Ishikawa (cell line): ENCODE measurements around the gene PTGFRN.

Source experiments
- CEBPB ChIP-seq: IDR thresholded peaks from 2 replicates; pipeline ENCODE4 v1.6.1; 2012
- CREB1 ChIP-seq: IDR thresholded peaks from 2 replicates; pipeline ENCODE4 v1.6.1; 2012; ENCODE audit warnings: low read depth
- EGR1 ChIP-seq: IDR thresholded peaks from 2 replicates; pipeline ENCODE4 v1.6.1; 2012
- EP300 ChIP-seq: IDR thresholded peaks from 2 replicates; pipeline ENCODE4 v1.6.1; 2012; ENCODE audit warnings: borderline replicate concordance
- FOXM1 ChIP-seq: IDR thresholded peaks from 2 replicates; pipeline ENCODE4 v1.6.1; 2012; ENCODE audit warnings: low read depth, borderline replicate concordance
- MAX ChIP-seq: IDR thresholded peaks from 2 replicates; pipeline ENCODE4 v1.6.1; 2012
- NFIC ChIP-seq: IDR thresholded peaks from 2 replicates; pipeline ENCODE4 v1.6.1; 2012
- RAD21 ChIP-seq: IDR thresholded peaks from 2 replicates; pipeline ENCODE4 v1.6.1; 2012; ENCODE audit warnings: low read depth
- TAF1 ChIP-seq: IDR thresholded peaks from 2 replicates; pipeline ENCODE4 v1.6.1; 2012; ENCODE audit warnings: low read depth, mild to moderate bottlenecking
- TCF12 ChIP-seq: IDR thresholded peaks from 2 replicates; pipeline ENCODE4 v1.6.1; 2012; ENCODE audit warnings: low read depth
- TEAD4 ChIP-seq: IDR thresholded peaks from 2 replicates; pipeline ENCODE4 v1.6.1; 2012
- USF1 ChIP-seq: IDR thresholded peaks from 2 replicates; pipeline ENCODE4 v1.6.1; 2012
- YY1 ChIP-seq: IDR thresholded peaks from 2 replicates; pipeline ENCODE4 v1.6.1; 2012; ENCODE audit warnings: low read depth
- ZBTB7A ChIP-seq: IDR thresholded peaks from 2 replicates; pipeline ENCODE4 v1.6.1; 2012; ENCODE audit warnings: low read depth
- TF ChIP-seq, protein P1 (sequence below): IDR thresholded peaks from 2 replicates; pipeline ENCODE4 v1.6.1; 2012; ENCODE audit warnings: low read depth, mild to moderate bottlenecking

The PTGFRN gene

GRCh38 chr1:116933606-116934515, 24.1 kb downstream of the PTGFRN start:
- TF ChIP-seq ZBTB7A (no peak), TEAD4 (no peak)

DNA sequence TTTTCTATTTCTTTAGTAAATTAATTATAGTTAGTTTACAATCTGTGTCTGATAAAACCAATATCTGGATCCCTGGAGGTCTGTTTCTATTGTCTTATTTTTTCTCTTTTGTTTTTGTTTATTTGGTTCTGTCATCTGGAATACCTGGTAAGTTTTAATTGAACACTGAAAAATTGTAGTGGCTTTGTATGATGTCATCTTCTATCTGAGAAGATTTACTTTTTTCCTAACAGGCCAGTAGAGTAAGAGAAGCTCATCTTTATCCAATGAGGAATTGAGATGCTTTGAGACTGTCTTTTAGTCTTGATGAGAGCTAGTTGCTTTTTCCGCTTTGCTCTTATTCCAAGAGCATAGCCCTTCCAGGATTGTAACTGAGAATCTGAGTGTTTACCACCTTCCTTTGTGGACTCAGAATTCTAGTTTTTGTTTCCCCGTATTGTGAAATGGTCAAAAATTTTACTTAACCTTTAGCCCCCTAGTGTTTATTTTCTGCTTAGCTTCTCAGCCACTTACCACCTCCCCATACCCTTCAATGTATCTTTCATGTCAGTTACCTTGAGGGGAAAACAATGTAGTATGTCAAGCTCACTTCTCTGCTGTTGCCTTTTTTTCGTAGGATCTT, 25.0 kb downstream of the PTGFRN start:
- TF ChIP-seq TEAD4 (no peak), TAF1 (no peak), TCF12 (no peak), USF1 (no peak), NFIC (no peak), MAX (no peak), ZBTB7A (no peak), RAD21 (peak; percentile 29; the same call in 1 of the 2 replicates), EGR1 (no peak), EP300 (no peak), CEBPB (0 out of 2 replicates have a peak, but pooled peaks have one; percentile 32)
- TF ChIP-seq, protein P1, sequence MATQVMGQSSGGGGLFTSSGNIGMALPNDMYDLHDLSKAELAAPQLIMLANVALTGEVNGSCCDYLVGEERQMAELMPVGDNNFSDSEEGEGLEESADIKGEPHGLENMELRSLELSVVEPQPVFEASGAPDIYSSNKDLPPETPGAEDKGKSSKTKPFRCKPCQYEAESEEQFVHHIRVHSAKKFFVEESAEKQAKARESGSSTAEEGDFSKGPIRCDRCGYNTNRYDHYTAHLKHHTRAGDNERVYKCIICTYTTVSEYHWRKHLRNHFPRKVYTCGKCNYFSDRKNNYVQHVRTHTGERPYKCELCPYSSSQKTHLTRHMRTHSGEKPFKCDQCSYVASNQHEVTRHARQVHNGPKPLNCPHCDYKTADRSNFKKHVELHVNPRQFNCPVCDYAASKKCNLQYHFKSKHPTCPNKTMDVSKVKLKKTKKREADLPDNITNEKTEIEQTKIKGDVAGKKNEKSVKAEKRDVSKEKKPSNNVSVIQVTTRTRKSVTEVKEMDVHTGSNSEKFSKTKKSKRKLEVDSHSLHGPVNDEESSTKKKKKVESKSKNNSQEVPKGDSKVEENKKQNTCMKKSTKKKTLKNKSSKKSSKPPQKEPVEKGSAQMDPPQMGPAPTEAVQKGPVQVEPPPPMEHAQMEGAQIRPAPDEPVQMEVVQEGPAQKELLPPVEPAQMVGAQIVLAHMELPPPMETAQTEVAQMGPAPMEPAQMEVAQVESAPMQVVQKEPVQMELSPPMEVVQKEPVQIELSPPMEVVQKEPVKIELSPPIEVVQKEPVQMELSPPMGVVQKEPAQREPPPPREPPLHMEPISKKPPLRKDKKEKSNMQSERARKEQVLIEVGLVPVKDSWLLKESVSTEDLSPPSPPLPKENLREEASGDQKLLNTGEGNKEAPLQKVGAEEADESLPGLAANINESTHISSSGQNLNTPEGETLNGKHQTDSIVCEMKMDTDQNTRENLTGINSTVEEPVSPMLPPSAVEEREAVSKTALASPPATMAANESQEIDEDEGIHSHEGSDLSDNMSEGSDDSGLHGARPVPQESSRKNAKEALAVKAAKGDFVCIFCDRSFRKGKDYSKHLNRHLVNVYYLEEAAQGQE = no peak

GRCh38 chr1:116938216-116938615, 28.5 kb downstream of the PTGFRN start:
- TF ChIP-seq EP300 (no peak), TCF12 (no peak), CREB1 (no peak), RAD21 (no peak), MAX (no peak), TEAD4 (no peak), YY1 (no peak), ZBTB7A (no peak), EGR1 (no peak), CEBPB (no peak), TAF1 (no peak), USF1 (no peak)
- TF ChIP-seq, protein P1 = no peak

GRCh38 chr1:116940814-116941599, 31.3 kb downstream of the PTGFRN start:
- no peak for TF ChIP-seq ZBTB7A
- TF ChIP-seq TEAD4 = no peak
- TF ChIP-seq, protein P1 = no peak
- TF ChIP-seq TCF12 = no peak
- no peak for TF ChIP-seq EGR1
- TF ChIP-seq TAF1 = no peak
- no peak for TF ChIP-seq CREB1
- TF ChIP-seq EP300 = no peak
- TF ChIP-seq FOXM1 = no peak
- no peak for TF ChIP-seq RAD21
- no peak for TF ChIP-seq YY1
- no peak for TF ChIP-seq CEBPB
- no peak for TF ChIP-seq NFIC
- no peak for TF ChIP-seq USF1
- no peak for TF ChIP-seq MAX
